Natural killer cell (primary cell): ENCODE measurements around the gene ZNF446. TPM values are rescaled to one million over a fixed set of nuclear protein-coding genes. Genes with fewer than 3 reads are reported as not detected.

Source experiments
- ATAC-seq, 3 donors: fragments of 150-1000 bp in 2 of 3; fragments of 200-7000 bp in 1 of 3; cut with Tn5 transposase; 1 replicate in 1 of 3; 2 replicates in 2 of 3; pipeline ENCODE4 v1.10.0; 2021; ENCODE audit warnings: mild to moderate bottlenecking in 2 of 3, moderate library complexity in 2 of 3
- DNase-seq, 2 donors: peaks; one replicate each; pipeline versions ENCODE4 v3.0.0 to v3.0.0-alpha.2; 2013 to 2021; ENCODE audit warnings: mixed read lengths in 1 of 2
- H3K27ac ChIP-seq: one replicate; pipeline ENCODE4 v1.5.1; 2013; ENCODE audit warnings: mild to moderate bottlenecking, low read length
- H3K27me3 ChIP-seq: one replicate; pipeline ENCODE4 v1.6.1; 2013; ENCODE audit warnings: low read length; ENCODE audit not compliant: control insufficient read depth, insufficient read depth
- H3K36me3 ChIP-seq: one replicate; pipeline ENCODE4 v1.6.1; 2013; ENCODE audit warnings: low read length; ENCODE audit not compliant: control insufficient read depth, insufficient read depth
- H3K4me1 ChIP-seq: one replicate; pipeline ENCODE4 v1.6.1; 2013; ENCODE audit warnings: low read length; ENCODE audit not compliant: control insufficient read depth, insufficient read depth
- H3K4me3 ChIP-seq: one replicate; pipeline ENCODE4 v1.5.1; 2013; ENCODE audit warnings: low read length
- H3K9me3 ChIP-seq: one replicate; pipeline ENCODE4 v1.6.1; 2013; ENCODE audit warnings: low read length; ENCODE audit not compliant: control insufficient read depth, insufficient read depth
- H3K27ac Mint-ChIP-seq, 2 donors: one replicate each; pipeline ENCODE4 v1.8.0; 2022; ENCODE audit warnings: mild to moderate bottlenecking in 2 of 2, mixed read lengths in 2 of 2, moderate library complexity in 1 of 2
- H3K27me3 Mint-ChIP-seq, 2 donors: one replicate each; pipeline ENCODE4 v1.8.0; 2022; ENCODE audit warnings: low read depth in 2 of 2, mixed read lengths in 2 of 2
- H3K36me3 Mint-ChIP-seq: one replicate; pipeline ENCODE4 v1.8.0; 2022; ENCODE audit warnings: mixed read lengths
- H3K4me1 Mint-ChIP-seq, 2 donors: one replicate each; pipeline ENCODE4 v1.8.0; 2022; ENCODE audit warnings: mixed read lengths in 2 of 2
- H3K4me3 Mint-ChIP-seq: one replicate; pipeline ENCODE4 v1.8.0; 2022; ENCODE audit warnings: mild to moderate bottlenecking, moderate library complexity, mixed read lengths
- H3K9me3 Mint-ChIP-seq, 2 donors: one replicate each; pipeline ENCODE4 v1.8.0; 2022; ENCODE audit warnings: mixed read lengths in 2 of 2
- WGBS: methylation state at CpG from one replicate; pipeline ENCODE4 v1.1.7; 2013; ENCODE audit warnings: missing lambda C conversion rate; ENCODE audit not compliant: insufficient coverage; 5-methylcytosine and 5-hydroxymethylcytosine counted together
- intact Hi-C: fragments of 100-400 bp; cut with micrococcal nuclease; formaldehyde crosslinking; loops from one replicate; pipeline ENCODE4 v1.14.2; 2022
- total RNA-seq, 4 donors: library from RNA; stranded (reverse); fragments of 120-200 nt in 1 of 4; gene quantifications; one replicate each; pipeline versions ENCODE4 v1.2.3 to v1.2.4, GENCODE V29; 2013 to 2022
- TF ChIP-seq, protein P1 (sequence below): fragments of 200-600 bp; IDR thresholded peaks from one replicate; pipeline ENCODE4 v1.8.0; 2022; ENCODE audit warnings: antibody characterized with exemption

The ZNF446 gene
- total RNA-seq, 3 donors from 2014 or later (not counting 1 experiment from before 2014, with no cell fraction given) = 11.9 to 14.5 (median 13.5) TPM

DNA sequence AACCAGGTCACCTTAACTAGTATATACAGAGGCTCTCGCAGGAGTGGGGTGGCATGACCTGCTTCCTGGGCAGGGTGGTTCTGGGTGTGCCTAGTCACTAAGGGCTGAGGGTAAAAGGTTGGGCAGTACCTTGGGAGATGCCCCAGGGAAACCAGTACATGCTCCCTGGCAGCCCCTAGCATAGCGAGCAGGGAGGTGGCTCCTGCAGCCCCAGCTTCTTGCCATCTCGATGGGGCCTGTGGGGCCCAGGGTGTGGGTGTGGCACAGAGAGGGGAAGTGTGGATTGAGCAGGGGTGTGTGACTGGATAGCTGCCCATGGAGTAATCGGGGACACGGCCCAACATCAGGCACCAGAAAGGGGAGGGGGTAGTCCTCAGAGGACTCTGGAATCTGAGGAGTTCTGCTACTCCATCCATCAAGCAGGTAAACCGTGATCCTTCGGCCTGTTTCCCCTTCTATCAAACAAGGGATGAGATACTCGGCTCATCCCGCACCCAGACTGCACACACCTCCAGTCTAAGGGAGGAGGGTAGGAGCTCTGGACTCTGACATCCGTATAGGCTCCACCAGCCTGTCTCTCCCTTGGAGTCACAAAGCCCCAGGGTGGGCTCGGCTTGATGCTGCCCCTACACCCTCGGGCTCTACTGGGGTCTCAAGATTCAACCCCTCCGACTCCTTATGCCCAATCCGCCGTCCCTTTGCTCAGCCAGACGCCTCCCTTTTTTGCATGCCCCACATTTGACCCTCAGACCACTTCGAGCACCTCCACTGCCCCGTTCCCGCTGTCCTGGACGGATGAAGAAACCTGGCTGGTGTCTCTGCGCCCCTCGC is 42.3 kb downstream of the ZNF446 start:
- H3K4me1 ChIP-seq = peaks cover 48% of the 10 kb centered on the region
- H3K27me3 ChIP-seq = no peaks in the 10 kb centered on the region
- Mint-ChIP-seq H3K4me3 (peak overlapping the region; percentile 97), H3K27ac (peak overlapping the region; percentile 97 to 100), H3K4me1 (peaks cover 25 to 57% of the 10 kb centered on the region in 2 donors), H3K27me3 (no peaks in the 10 kb centered on the region), H3K9me3 (no peaks in the 10 kb centered on the region), H3K36me3 (no peaks in the 10 kb centered on the region)
- TF ChIP-seq, protein P1, sequence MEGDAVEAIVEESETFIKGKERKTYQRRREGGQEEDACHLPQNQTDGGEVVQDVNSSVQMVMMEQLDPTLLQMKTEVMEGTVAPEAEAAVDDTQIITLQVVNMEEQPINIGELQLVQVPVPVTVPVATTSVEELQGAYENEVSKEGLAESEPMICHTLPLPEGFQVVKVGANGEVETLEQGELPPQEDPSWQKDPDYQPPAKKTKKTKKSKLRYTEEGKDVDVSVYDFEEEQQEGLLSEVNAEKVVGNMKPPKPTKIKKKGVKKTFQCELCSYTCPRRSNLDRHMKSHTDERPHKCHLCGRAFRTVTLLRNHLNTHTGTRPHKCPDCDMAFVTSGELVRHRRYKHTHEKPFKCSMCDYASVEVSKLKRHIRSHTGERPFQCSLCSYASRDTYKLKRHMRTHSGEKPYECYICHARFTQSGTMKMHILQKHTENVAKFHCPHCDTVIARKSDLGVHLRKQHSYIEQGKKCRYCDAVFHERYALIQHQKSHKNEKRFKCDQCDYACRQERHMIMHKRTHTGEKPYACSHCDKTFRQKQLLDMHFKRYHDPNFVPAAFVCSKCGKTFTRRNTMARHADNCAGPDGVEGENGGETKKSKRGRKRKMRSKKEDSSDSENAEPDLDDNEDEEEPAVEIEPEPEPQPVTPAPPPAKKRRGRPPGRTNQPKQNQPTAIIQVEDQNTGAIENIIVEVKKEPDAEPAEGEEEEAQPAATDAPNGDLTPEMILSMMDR = no peak
- intact Hi-C loops = loop anchor here (1.0 to 2.0 kb wide), 2 partner anchors 19 to 336 kb away; partner anchors contain the start of gene ZNF274
- peak overlapping the region; percentile 98 for H3K27ac ChIP-seq
- ATAC-seq (no peak), DNase-seq (no peak)
- H3K36me3 ChIP-seq = peaks cover 16% of the 10 kb centered on the region
- WGBS = 7% methylated on average over 18 of the region's 22 CpGs
- H3K9me3 ChIP-seq = no peaks in the 10 kb centered on the region
- peak overlapping the region; percentile 81 for H3K4me3 ChIP-seq

DNA sequence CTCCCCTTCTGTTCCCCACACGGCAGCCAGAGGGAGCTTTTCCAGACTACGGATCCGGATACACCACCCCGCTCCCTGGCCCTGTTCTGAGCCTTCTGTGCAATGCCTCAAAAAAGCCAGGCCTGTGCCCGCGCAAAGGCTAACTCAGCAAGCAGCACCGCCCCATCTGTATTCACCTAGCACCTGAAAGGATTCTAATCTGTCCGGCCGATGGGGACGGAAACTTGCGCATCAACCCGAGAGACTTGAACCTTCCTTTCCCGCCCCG is 42.9 kb downstream of the ZNF446 start:
- intact Hi-C loops = loop anchor here (1.0 to 2.0 kb wide), 2 partner anchors 20 to 336 kb away; partner anchors contain the start of gene ZNF274
- TF ChIP-seq, protein P1 = no peak

DNA sequence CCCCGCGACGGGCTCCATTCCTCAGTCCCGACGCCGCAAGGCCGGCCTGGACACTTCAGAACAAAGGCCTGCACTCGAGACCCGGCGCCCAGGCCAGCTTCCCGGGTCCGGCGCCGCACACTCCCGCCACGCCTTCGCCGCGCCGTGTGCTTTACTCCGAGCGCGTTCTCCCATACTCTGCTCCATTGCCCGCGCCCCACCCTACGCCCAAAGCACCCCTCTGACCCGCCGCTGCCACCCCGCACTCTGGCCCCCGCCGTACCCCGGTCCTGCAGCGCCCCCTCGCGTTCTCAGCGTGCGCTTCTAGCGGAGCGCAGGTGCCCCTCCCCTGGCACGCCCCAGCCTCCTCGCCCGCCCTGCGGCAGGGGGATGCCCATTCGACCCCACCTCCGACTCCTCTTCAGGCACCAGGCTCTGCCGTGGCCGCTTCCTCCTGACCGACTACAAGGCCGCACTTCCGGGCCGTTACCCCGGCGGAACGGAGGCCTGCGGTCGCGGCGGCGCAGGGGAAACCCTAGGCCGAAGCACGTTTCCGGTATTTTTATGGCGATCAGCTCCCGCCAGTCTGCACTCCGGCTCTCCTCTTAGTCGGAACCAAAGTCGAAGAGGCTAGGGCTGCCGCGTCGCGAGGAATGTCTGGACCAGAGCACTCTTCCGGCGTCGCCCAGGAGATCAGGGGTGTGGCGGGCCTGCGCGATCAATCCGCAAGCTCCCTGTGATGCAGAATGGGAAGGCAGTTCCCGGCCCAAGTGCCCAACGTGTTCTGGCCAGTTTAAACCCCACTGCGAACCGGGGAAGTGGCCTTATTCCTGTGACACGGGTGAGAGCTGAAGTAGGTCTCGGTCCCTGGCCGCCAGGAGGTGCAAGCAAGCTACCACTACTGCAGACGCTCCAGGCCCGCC is 43.5 kb downstream of the ZNF446 start, which contains the start of gene ZBTB45:
TSS of gene ZBTB45 (minus strand) at position 456 of the 902 bp plus-strand sequence. CDS start 2,137 bp downstream, outside the sequence.
- Histone ChIP-seq H3K27me3 (no peaks in the 10 kb centered on the region), H3K27ac (peak within 1 kb of the TSS; percentile 98), H3K4me3 (peak within 1 kb of the TSS; percentile 81), H3K4me1 (peaks cover 38% of the 10 kb centered on the region), H3K36me3 (peaks cover 16% of the 10 kb centered on the region), H3K9me3 (no peaks in the 10 kb centered on the region)
- H3K4me1 Mint-ChIP-seq = peaks cover 25 to 46% of the 10 kb centered on the region in 2 donors
- H3K36me3 Mint-ChIP-seq = no peaks in the 10 kb centered on the region
- WGBS = under 1% methylated on average over 87 of the region's 87 CpGs
- no peaks in the 10 kb centered on the region for H3K9me3 Mint-ChIP-seq
- H3K27me3 Mint-ChIP-seq = no peaks in the 10 kb centered on the region
- H3K4me3 Mint-ChIP-seq = peak within 1 kb of the TSS; percentile 97
- peak; percentile 91 to 95 for DNase-seq
- H3K27ac Mint-ChIP-seq = peak within 1 kb of the TSS; percentile 97 to 100
- ATAC-seq = peak; percentile 80 to 93 (median 83)
- intact Hi-C loops = loop anchor here (1.0 to 2.0 kb wide), 5 partner anchors 20 to 337 kb away; partner anchors contain the start of genes ZNF274 and ZNF446
- TF ChIP-seq, protein P1 = peak; percentile 71

More for the DNA sequence above, 42.9 kb downstream of the ZNF446 start:
- Histone ChIP-seq H3K27ac (peak overlapping the region; percentile 98), H3K4me3 (peak overlapping the region; percentile 81), H3K9me3 (no peaks in the 10 kb centered on the region), H3K27me3 (no peaks in the 10 kb centered on the region), H3K36me3 (peaks cover 16% of the 10 kb centered on the region), H3K4me1 (peaks cover 43% of the 10 kb centered on the region)
- ATAC-seq = no peak
- Mint-ChIP-seq H3K36me3 (no peaks in the 10 kb centered on the region), H3K27ac (peak overlapping the region; percentile 97 to 100), H3K4me1 (peaks cover 25 to 52% of the 10 kb centered on the region in 2 donors), H3K27me3 (no peaks in the 10 kb centered on the region), H3K9me3 (no peaks in the 10 kb centered on the region), H3K4me3 (peak overlapping the region; percentile 97)
- DNase-seq = peak; percentile 27 to 75
- 0% methylated on average over 14 of the region's 14 CpGs for WGBS
